Activated gamma-delta T cell treated with Interleukin-2 at 50 U/mL for 16 hours (primary cell): ENCODE data around the gene GUCA2A.

ENCODE experiments used
- DNase-seq: peaks from one replicate; pipeline ENCODE4 v3.0.0-alpha.2; 2020

Gene GUCA2A

GRCh38 chr1:42176902-42177519 is 12.5 kb upstream of the GUCA2A start:
- DNase-seq, result no peak

DNA sequence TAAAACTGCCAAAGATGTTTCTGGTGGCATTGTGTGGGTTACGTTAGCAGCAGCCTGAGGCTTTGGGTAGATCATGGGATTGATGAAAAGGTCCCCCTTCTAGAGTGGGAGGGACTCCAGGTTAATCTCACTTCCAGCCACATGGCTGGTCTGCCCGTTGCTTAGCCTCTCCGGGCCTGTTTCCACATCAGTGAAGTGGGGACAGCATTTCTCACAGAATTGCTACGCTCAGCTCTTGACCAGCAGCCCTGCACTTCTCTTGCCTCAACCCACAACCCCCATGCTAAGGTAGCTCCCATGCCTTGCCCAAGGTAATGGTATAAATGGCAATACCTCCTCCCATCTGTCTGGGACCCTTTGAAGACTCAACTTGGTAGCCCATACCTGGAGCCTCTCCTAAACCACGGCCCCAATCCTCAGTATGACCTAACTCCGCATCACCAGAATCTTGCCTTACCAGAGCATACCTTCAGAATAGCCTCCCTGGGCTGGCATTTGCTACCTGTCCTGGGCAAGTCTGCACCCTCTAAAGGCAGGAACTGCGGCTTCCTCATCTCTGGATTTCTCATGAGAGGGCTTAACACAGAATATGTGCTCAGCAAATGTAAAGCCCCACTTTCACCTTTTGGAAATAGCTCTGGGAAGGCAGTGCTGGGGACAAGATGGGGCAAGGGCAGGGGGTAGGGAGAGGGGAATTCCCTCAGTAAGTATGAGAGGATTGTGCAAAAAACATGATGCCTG is 10.9 kb upstream of the GUCA2A start:
- no peak for DNase-seq

- DNase-seq, result no peak
Observed at GRCh38 chr1:42173961-42174735, 9.6 kb upstream of the GUCA2A start.

- peak; percentile 71 for DNase-seq
Observed at GRCh38 chr1:42173155-42173933, 8.8 kb upstream of the GUCA2A start.

- no peak for DNase-seq
Observed at GRCh38 chr1:42172381-42173133, 8.0 kb upstream of the GUCA2A start.

DNA sequence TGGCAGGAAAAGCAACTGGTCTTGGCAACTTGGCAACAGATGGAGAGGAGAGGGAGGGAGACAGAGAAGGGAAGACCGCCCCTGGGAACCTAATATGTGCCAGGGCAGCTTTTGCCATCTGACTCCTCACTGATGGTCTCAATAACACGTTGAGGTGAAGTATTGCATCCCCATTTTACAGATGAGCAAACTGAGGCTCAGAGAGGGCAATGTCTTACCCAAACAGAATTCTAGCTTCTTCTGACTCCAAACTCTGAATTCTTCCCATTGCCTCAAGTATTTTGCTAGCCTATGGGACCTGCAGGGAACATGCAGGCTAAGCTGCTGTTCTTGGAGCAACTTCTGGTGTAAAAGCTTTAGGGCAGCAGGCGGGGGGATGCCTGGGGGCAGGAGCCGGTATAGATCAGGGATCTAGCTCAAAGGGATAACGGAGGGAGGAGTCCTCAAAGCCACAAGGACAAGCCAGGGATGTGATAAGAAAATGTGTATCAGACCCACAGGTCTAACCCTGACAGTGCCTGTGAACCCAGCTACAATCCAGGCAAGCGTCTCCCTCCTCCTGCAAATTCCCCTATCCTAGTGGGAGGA is 7.2 kb upstream of the GUCA2A start:
- DNase-seq, result no peak

- DNase-seq, result no peak
Observed at GRCh38 chr1:42170779-42171621, 6.5 kb upstream of the GUCA2A start.

DNA sequence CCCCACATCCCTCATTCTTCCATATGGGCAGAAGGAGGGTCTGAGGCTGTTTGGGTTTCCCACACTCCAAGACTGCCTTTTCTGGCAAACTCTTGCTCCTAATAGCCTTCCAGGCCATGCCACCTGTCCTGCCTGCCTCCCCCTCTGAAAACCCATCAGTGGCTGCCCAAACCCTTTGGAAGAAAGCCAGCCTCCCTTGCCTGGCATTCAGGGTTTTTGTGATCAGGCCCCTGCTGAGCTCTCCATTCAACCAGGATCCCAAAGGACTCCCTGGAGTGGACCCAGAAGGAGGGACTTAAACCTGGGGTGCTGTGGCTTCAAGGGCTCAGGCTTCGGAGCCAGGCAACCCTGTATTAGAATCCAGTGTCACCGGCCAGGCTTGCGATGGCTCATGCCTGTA is 4.2 kb upstream of the GUCA2A start:
- DNase-seq, result no peak

- no peak for DNase-seq
Observed at GRCh38 chr1:42168391-42168670, 3.8 kb upstream of the GUCA2A start.

DNA sequence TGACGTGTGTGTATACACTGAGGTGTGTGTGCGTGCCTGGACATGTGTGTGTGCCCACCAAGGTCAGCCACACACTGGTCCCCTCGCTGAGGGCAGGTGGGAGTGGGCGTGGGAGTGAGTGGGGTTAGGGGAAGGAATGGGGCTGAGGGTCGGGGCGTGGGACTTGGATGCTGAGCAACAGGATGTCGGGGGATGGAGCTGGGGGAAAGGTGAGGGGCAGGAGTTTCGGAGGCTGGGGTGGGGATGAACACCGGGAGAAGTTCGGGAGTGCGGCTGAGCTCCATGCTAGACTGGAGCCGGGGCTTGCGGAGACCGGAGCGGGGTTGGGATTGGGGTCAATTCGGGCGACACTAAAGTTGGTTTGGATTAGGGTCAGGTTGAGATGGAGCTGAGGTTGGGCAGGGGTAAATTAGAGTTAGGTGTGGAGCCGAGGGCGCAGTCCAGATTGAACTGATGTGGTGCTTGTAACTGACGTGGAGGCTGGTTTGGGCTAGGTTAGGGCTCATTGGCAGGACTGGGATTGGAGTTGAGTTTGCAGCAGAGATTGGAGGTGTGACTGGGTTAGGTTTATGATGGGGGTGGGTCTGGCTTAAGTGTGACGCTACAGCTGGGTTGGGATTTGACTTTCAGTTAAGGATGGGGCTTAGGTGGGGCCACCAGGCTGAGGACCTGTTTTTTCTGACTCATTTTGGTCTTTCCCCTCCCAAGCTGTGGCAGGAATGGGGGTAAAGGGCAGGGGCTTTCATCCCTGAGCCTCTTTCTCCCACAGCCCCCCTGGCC is 3.3 kb upstream of the GUCA2A start:
- no peak for DNase-seq

DNA sequence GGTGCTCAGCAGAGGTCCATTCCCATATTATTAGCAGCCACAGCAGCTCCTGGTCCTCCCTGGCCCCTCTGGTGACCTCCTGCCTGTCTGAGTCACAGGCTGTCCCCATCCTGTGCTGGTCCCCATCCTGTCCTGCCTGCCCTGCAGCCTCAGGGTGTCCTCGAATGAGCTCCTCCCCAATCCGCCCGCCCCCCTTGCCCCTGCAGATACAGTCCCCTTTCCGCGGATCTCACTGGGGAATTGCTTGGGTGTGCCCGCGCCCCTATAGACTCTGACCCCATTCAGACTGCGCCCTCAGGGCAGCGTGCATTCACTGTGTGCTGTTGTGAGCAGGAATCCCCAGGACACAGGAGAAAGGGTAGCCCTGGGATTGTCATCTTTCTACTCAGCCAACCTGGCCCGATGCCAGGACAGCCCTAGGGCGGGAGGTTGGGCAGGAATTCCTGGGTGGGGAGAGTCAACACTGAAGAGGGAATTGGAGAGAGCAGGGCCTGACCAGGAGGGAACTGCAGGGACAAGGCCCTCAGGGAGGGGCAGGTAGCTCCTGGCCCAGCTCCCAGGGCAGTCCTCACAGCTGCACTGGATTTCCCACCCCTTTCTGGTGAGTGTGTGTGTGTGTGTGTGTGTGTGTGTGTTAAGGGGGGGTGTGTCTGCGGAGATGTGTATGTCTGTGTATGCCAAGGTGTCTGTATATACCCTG is 1.1 kb upstream of the GUCA2A start:
- no peak for DNase-seq

DNA sequence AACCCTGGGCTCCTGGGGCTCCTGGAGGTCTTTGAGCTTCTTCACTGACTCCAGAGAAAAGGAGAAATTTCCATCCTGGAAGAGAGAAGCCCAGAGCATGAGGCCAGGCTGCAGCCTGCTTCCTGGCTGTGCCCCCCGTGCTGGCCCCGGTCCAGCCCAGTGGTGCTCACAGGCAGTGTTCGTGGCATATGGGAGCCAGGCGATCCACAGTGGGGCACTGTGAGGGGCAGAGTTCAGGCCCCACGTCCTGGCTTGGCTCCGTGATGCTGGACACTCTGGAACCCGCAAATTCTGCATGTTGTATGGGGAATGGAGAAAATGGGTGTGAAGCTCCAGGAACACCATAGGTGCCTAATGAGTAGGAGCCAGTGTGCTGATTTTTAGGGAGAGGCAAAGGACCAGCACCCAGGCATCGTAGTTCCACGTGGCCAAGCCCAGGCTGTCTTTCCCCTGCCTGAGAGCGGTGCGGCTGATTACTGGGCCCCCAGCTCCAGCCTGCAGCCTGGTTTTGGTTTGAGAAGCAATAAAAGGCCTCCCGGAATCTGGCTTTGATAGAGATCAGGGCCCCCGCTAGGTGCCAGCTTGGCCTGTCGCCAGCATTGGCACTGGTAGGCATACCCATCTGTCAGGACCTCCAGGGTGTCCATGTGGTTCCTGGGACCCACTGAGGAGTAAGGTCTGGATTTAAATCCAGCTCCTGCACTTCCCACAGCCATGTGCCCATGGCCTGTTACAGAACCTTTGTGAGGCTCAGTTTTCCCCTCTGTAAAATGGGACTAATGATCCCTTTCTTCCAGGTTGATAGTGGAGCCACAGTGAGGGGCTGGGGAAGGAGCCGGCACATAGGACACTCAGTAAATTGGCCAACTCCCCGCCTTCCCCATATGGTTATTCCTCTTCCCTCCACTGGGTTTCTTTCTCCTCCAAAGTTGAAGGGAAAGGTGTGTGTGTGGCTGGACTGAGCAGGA is 725 bp downstream of the GUCA2A start:
- no peak for DNase-seq

DNA sequence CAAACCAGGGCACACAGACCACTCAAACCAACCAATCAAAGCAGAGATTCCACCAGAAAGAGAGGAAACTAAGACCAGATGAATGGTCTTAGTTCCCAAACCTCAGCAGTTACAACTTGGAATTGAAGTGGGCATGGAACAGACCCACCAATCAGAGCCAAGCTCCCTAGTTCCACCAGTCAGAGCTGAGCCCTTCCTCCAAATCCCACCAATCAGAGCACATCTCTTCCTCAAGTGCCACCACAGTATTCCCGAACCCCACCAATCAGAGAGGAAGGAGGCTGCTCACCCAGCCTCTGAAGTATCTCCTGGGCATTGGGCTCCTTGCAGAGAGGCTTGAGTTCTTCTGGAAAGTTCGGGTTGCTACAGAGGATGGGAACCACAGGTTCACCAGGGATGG is 1.4 kb downstream of the GUCA2A start:
- DNase-seq, result no peak

GRCh38 chr1:42162181-42162580 is 2.4 kb downstream of the GUCA2A start:
- DNase-seq, result no peak

DNA sequence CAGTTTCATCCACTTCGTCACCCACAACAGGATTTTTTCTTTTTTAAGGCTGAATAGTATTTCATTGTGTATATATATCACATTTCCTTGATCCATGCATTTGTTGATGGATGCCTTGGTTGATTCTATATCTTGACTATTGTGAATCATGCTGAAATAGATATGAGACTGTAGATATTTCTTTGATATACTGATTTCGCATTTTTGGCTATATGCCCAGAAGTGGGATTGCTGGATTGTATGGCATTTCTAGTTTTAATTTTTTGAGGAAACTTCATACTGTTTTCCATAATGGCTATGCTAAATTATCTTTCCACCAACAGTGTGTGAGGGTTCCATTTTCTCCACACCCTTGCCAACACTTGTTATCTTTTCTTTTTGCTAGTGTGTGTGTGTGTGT is 6.4 kb downstream of the GUCA2A start:
- DNase-seq, result no peak

DNA sequence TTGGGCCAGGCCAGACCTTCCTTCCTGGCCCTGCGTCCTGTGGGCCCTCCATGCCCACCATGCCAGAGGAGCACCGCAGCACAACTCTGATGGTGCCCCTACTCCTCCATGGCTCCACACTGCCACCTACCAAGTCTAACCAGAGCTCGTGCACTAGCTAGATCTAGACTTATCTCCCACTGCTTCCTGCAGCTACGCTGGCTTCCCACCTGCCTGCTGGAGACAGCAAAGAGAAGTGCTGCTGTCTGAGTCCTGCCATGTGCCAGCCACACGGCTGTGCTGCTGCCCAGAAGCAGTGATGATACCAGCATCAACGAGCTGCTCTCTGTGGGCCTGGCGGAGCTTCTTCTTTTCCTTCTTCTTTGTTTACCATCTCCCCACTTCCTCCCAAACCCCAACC is 6.9 kb downstream of the GUCA2A start:
- DNase-seq, result no peak

- DNase-seq, result no peak
Observed at GRCh38 chr1:42155362-42155761, 9.2 kb downstream of the GUCA2A start.

- DNase-seq, result no peak
Observed at GRCh38 chr1:42154685-42155084, 9.9 kb downstream of the GUCA2A start.

DNA sequence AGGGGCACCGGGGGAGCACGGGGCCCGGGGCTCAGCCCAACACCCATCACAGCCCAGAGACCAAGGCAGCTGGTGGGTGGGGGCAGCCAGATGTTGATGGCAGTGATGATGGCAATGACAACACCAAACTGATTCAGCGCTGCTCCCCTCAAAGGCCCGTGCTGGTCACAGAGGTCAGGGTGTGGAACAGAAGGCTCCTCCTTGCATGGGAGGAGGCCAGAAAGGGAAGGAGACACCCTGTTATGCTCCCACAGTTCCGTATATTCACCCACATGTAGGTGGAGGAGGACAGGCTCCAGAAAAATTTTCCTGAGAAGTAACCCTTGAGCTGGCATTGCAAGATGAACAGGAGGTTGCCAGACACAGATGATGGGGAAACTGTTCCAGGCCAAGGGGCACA is 10.9 kb downstream of the GUCA2A start:
- no peak for DNase-seq
